Caco-2 (cell line): ENCODE data around the gene DCTPP1. TPM values are rescaled to one million over a fixed set of nuclear protein-coding genes. Genes with fewer than 3 reads are reported as not detected.
"Not testable (repeated sequence)": the region's sequence is repeated elsewhere in the genome, so short reads cannot be mapped to it uniquely, and the experiment has no call there.

Experiments used
- Bru-seq: library from RNA; stranded (reverse); fragments of 400-500 nt; gene quantifications from one replicate; lab custom pipeline; 2021; lab: Mats Ljungman, UMichigan
- BruChase-seq, 2 experiments: library from RNA; stranded (reverse); fragments of 400-500 nt; gene quantifications; one replicate each; lab custom pipeline; 2021; lab: Mats Ljungman, UMichigan
- BruUV-seq: library from RNA; stranded (reverse); fragments of 400-500 nt; replicated peaks from 2 replicates; lab custom pipeline; 2021; lab: Mats Ljungman, UMichigan
- CTCF ChIA-PET: fragments of 300-600 bp; sonication (Branson Sonifier 250); formaldehyde crosslinking; loops from one replicate; lab custom pipeline; 2022; ENCODE audit warnings: antibody characterized with exemption; lab: Charles Lee
- POLR2A ChIA-PET: fragments of 300-600 bp; sonication (Branson Sonifier 250); formaldehyde crosslinking; loops from one replicate; lab custom pipeline; 2022; ENCODE audit warnings: antibody characterized with exemption; lab: Charles Lee
- DNase-seq, 2 experiments: peaks; one replicate each; pipeline versions ENCODE4 v3.0.0 to v3.0.0-alpha.2; 2020 to 2022
- H3K27me3 ChIP-seq: replicated peaks from 2 replicates; pipeline ENCODE4 v1.6.0; 2011; ENCODE audit warnings: low read length; ENCODE audit not compliant: control insufficient read depth, insufficient read depth
- H3K36me3 ChIP-seq: 2 replicates; pipeline ENCODE4 v1.5.1; 2011; ENCODE audit warnings: low read length; ENCODE audit not compliant: control insufficient read depth, insufficient read depth
- H3K4me1 ChIP-seq: fragments of 250-450 bp; sonication (Bioruptor Pico); 2 replicates; pipeline ENCODE4 v1.5.1; 2020; ENCODE audit warnings: mild to moderate bottlenecking
- H3K4me3 ChIP-seq: 2 replicates; pipeline ENCODE4 v1.5.1; 2011; ENCODE audit warnings: low read depth, mild to moderate bottlenecking, control low read depth, low read length
- H3K9me3 ChIP-seq: fragments of 250-450 bp; sonication (Bioruptor Pico); 2 replicates; pipeline ENCODE4 v1.5.1; 2020; ENCODE audit warnings: mild to moderate bottlenecking, moderate library complexity
- H3K27ac Mint-ChIP-seq: one replicate; pipeline ENCODE4 v1.8.0; 2022; ENCODE audit warnings: mixed read lengths; ENCODE audit not compliant: unreplicated experiment
- H3K27me3 Mint-ChIP-seq: one replicate; pipeline ENCODE4 v1.8.0; 2022; ENCODE audit warnings: mixed read lengths; ENCODE audit not compliant: insufficient read depth, unreplicated experiment
- H3K36me3 Mint-ChIP-seq: one replicate; pipeline ENCODE4 v1.8.0; 2022; ENCODE audit warnings: mild to moderate bottlenecking, mixed read lengths; ENCODE audit not compliant: insufficient read depth, unreplicated experiment
- H3K4me1 Mint-ChIP-seq: one replicate; pipeline ENCODE4 v1.8.0; 2022; ENCODE audit warnings: low read depth, mixed read lengths; ENCODE audit not compliant: unreplicated experiment
- H3K4me3 Mint-ChIP-seq: one replicate; pipeline ENCODE4 v1.8.0; 2022; ENCODE audit warnings: mild to moderate bottlenecking, moderate library complexity, mixed read lengths; ENCODE audit not compliant: unreplicated experiment
- H3K9me3 Mint-ChIP-seq: one replicate; pipeline ENCODE4 v1.8.0; 2022; ENCODE audit warnings: mixed read lengths; ENCODE audit not compliant: unreplicated experiment
- CTCF ChIP-seq, 2 experiments: fragments of 200-600 bp in 1 of 2; IDR thresholded peaks; 1 replicate in 1 of 2; 2 replicates in 1 of 2; pipeline versions ENCODE4 v1.5.1 to v1.8.0; 2011 to 2022; ENCODE audit warnings: antibody characterized with exemption in 1 of 2, control low read depth in 1 of 2, inconsistent platforms in 1 of 2, low read depth in 1 of 2, low read length in 1 of 2, mild to moderate bottlenecking in 1 of 2, moderate library complexity in 1 of 2; ENCODE audit not compliant: insufficient read depth in 1 of 2, severe bottlenecking in 1 of 2, unreplicated experiment in 1 of 2
- intact Hi-C: fragments of 100-400 bp; cut with micrococcal nuclease; formaldehyde crosslinking; loops from one replicate; pipeline ENCODE4 v1.10.0; 2022; ENCODE audit not compliant: unreplicated experiment
- long read RNA-seq: library from polyadenylated mRNA; stranded (forward); transcript quantifications from one replicate; pipeline ENCODE4 v2.0.0, GENCODE V29; 2022
- total RNA-seq: library from RNA; stranded (reverse); gene quantifications from 2 replicates; pipeline ENCODE4 v1.2.3, GENCODE V29; 2022

The DCTPP1 gene
- total RNA-seq (51.1 and 53.2 TPM in 2 replicates), Bru-seq, nascent RNA (percentile 61 among the genes with signal in this experiment), BruChase-seq, experiment 1, labeled RNA remaining after a 2-hour chase (percentile 81 among the genes with signal in this experiment), BruChase-seq, experiment 2, labeled RNA remaining after a 6-hour chase (percentile 91 among the genes with signal in this experiment)
- long read RNA-seq, transcript DCTPP1-201 (3 exons, 1,222 nt): major isoform, 142 of 144 reads
- long read RNA-seq, partial matches to known transcripts: 0 of 144 reads
- long read RNA-seq, other reads (novel, unspliced or antisense): 1 of 144 reads

GRCh38 chr16:30429678-30430427 is at the start of gene DCTPP1:
Gene DCTPP1, minus strand, starts transcription at chr16:30430030. Its CDS starts 50 bp downstream, at chr16:30429980.
- BruUV-seq: no TSS peak
- Histone ChIP-seq H3K4me3 (peak within 1 kb of the TSS; percentile 67), H3K4me1 (peaks cover 16% of the 10 kb centered on the region), H3K9me3 (no peaks in the 10 kb centered on the region), H3K27me3 (no peaks in the 10 kb centered on the region), H3K36me3 (no peaks in the 10 kb centered on the region; the same call in 1 of the 2 replicates)
- ChIA-PET POLR2A (interaction anchor here (0.6 to 1.5 kb wide), 18 partner anchors 12 to 341 kb away, joined by 3 to 27 read pairs (median 5); partner anchors contain the start of genes FBRS, PHKG2, PRR14 and TBC1D10B), CTCF (interaction anchor here (0.6 to 2.0 kb wide), 45 partner anchors 9 to 338 kb away, joined by 3 to 49 read pairs (median 5); partner anchors contain the start of genes CD2BP2, FBRS, SEPHS2 and TBC1D10B)
- intact Hi-C loops: loop anchor here (1.0 to 2.0 kb wide), 6 partner anchors 97 to 228 kb away; partner anchors contain the start of genes FBRS, ZNF688 and ZNF768
- Mint-ChIP-seq H3K36me3 (peaks cover 26% of the 10 kb centered on the region), H3K27ac (no peak within 1 kb of the TSS), H3K4me1 (no peaks in the 10 kb centered on the region), H3K9me3 (no peaks in the 10 kb centered on the region), H3K4me3 (no peak within 1 kb of the TSS), H3K27me3 (no peaks in the 10 kb centered on the region)
- peak; percentile 94 to 98 for DNase-seq
- peak; percentile 79 to 81 for TF ChIP-seq CTCF (IDR thresholded peaks at IDR 0.05; ENCODE audit: insufficient read depth in 1 of 2, low read depth in 1 of 2, low read length in 1 of 2, severe bottlenecking in 1 of 2, unreplicated experiment in 1 of 2)

- Mint-ChIP-seq H3K27me3 (peaks cover 2% of the 10 kb centered on the region), H3K27ac (no peak overlapping the region), H3K36me3 (no peaks in the 10 kb centered on the region), H3K4me1 (no peaks in the 10 kb centered on the region), H3K9me3 (no peaks in the 10 kb centered on the region), H3K4me3 (no peak overlapping the region)
- intact Hi-C loops: no loop called here
- ChIA-PET CTCF (no interaction called here), POLR2A (no interaction called here)
- H3K36me3 ChIP-seq: no peaks in the 10 kb centered on the region
- BruUV-seq: no TSS peak
- DNase-seq: no peak
- H3K4me3 ChIP-seq: no peak overlapping the region
- no peaks in the 10 kb centered on the region for H3K27me3 ChIP-seq
- no peaks in the 10 kb centered on the region for H3K9me3 ChIP-seq
- H3K4me1 ChIP-seq: no peaks in the 10 kb centered on the region
- no peak for TF ChIP-seq CTCF (IDR thresholded peaks at IDR 0.05; ENCODE audit: insufficient read depth in 1 of 2, low read depth in 1 of 2, low read length in 1 of 2, severe bottlenecking in 1 of 2, unreplicated experiment in 1 of 2)
Observed at GRCh38 chr16:30478766-30479478, 49.1 kb upstream of the DCTPP1 start.

- H3K9me3 Mint-ChIP-seq, H3K27ac Mint-ChIP-seq, BruUV-seq, CTCF ChIA-PET, H3K36me3 Mint-ChIP-seq, H3K27me3 ChIP-seq, DNase-seq, H3K4me1 Mint-ChIP-seq, POLR2A ChIA-PET, intact Hi-C loops, H3K4me3 Mint-ChIP-seq, H3K4me1 ChIP-seq, H3K4me3 ChIP-seq, H3K27me3 Mint-ChIP-seq, H3K36me3 ChIP-seq, H3K9me3 ChIP-seq: not testable (repeated sequence)
Observed at GRCh38 chr16:30477773-30478172, 47.9 kb upstream of the DCTPP1 start.
